ENCODE data around the gene NDFIP1. TPM values are rescaled to one million over a fixed set of nuclear protein-coding genes. Genes with fewer than 3 reads are reported as not detected.

Gene NDFIP1
- total and polyA plus RNA-seq, 2 of the 8 experiments (the other 6 are each of a cell fraction or from before 2014, with no cell fraction given): 8.8 to 27.1 TPM

DNA sequence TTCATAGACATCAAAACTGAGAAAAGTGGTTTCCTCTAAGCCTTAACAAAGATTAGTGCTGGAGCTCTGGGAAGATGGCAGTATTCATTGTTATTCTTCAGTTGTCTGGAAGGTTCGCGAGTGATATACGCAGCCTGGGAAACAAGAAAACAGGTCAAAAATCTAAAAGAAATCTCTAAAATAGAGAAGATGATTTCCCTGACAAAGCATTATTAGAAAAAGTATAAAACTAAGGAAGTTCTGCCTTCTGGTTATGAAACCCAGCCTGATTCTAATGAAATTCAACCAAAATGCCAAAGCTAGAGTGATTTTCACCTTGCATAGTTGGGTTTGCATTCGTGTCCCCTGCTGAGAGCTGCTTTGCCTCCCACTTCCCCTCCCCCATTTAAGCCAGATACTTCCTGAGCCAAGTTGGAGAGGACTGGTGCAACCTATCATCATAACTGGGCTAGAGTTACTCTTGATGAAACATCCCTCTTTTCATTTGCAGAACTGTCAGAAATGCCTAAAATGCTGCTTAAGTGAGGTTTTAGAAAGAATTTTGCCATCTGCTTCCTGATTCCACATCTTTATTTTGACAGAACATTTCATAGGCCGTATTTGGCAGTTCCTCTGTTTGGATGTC is 48.4 kb downstream of the NDFIP1 start:
- no peaks in the 10 kb centered on the region for H3K36me3 ChIP-seq (ENCODE audit: control insufficient read depth in 2 of 4, insufficient read depth in 4 of 4, low read length in 3 of 4)
- peak in 1 of 2 experiments; percentile 33; a peak in 1 of 4 replicates for TF ChIP-seq RAD21 (IDR thresholded peaks at IDR 0.05 in 1 of 2, conservative IDR thresholded peaks at IDR 0.05 in 1 of 2; ENCODE audit: low read depth in 2 of 2, low read length in 2 of 2)
- no peak for TF ChIP-seq CBX8 (IDR thresholded peaks at IDR 0.05; ENCODE audit: borderline replicate concordance, low read depth, low read length)
- TF ChIP-seq POU5F1 (IDR thresholded peaks at IDR 0.05; ENCODE audit: low read depth, low read length): 0 out of 2 replicates have a peak, but pooled peaks have one; percentile 24
- peak; percentile 39; the same call in 1 of the 2 replicates for TF ChIP-seq TEAD4 (IDR thresholded peaks at IDR 0.05; ENCODE audit: low read depth, low read length)
- peak; percentile 80 for TF ChIP-seq ASH2L (IDR thresholded peaks at IDR 0.05; ENCODE audit: low read length)
- TF ChIP-seq EP300 (IDR thresholded peaks at IDR 0.05; ENCODE audit: borderline replicate concordance in 1 of 2, low read depth in 2 of 2, low read length in 2 of 2): 0 out of 3 replicates have a peak, but pooled peaks of 1 of the 2 experiments have one; percentile 49
- TF ChIP-seq PHF8 (conservative IDR thresholded peaks at IDR 0.05; ENCODE audit: low read depth, low read length): no peak
- TF ChIP-seq BCL11A (IDR thresholded peaks at IDR 0.05; ENCODE audit: low read depth in 2 of 2, low read length in 2 of 2): no peak
- peak; percentile 82 for TF ChIP-seq SP1 (IDR thresholded peaks at IDR 0.05; ENCODE audit: low read depth, low read length)
- peak; percentile 15 for TF ChIP-seq NANOG (IDR thresholded peaks at IDR 0.05; ENCODE audit: insufficient read depth, low read depth, low read length, poor library complexity, severe bottlenecking)

More for the DNA sequence above, 48.4 kb downstream of the NDFIP1 start:
- Histone ChIP-seq H2AK5ac (ENCODE audit: low read depth, low read length) (no peak overlapping the region), H3K9me3 (ENCODE audit: insufficient read depth in 2 of 2, low read depth in 1 of 2, low read length in 1 of 2) (no peaks in the 10 kb centered on the region), H3K56ac (replicated peaks; ENCODE audit: insufficient read length, low read depth, low read length) (no peak overlapping the region), H3K23me2 (ENCODE audit: low read depth, low read length) (no peaks in the 10 kb centered on the region), H2BK120ac (replicated peaks; ENCODE audit: low read depth, low read length) (no peak overlapping the region), H2AFZ (ENCODE audit: low read length) (no peak overlapping the region), H3K27ac (ENCODE audit: low read depth, low read length) (no peak overlapping the region), H3K4me1 (replicated peaks in 1 of 4; ENCODE audit: control insufficient read depth in 3 of 4, insufficient read depth in 4 of 4, low read length in 3 of 4) (peaks cover 0 to 17% (median 7%) of the 10 kb centered on the region in 4 experiments; a peak in 4 of 7 replicates), H3K9ac (replicated peaks in 1 of 4; ENCODE audit: extremely low read depth in 1 of 4, low read depth in 3 of 4, low read length in 3 of 4) (no peak overlapping the region), H4K20me1 (replicated peaks in 1 of 2; ENCODE audit: control insufficient read depth in 1 of 2, insufficient read depth in 2 of 2, low read length in 2 of 2) (no peaks in the 10 kb centered on the region), H4K5ac (ENCODE audit: insufficient read length, low read depth, low read length) (peak overlapping the region; percentile 94), H4K91ac (replicated peaks; ENCODE audit: insufficient read length, low read length) (no peak overlapping the region), H2BK5ac (ENCODE audit: low read depth, low read length) (no peak overlapping the region), H3K79me1 (ENCODE audit: low read depth, low read length) (no peaks in the 10 kb centered on the region), H3K4me2 (ENCODE audit: insufficient read depth in 1 of 2, low read depth in 2 of 2, low read length in 2 of 2) (peak overlapping the region; percentile 3 to 52; a peak in 3 of 4 replicates), H2BK15ac (ENCODE audit: low read length) (no peak overlapping the region), H3K79me2 (ENCODE audit: control insufficient read depth in 1 of 2, insufficient read depth in 2 of 2, low read length in 2 of 2) (no peaks in the 10 kb centered on the region), H3K4me3 (ENCODE audit: extremely low read depth in 1 of 4, insufficient read depth in 2 of 4, low read depth in 3 of 4, low read length in 4 of 4) (peak overlapping the region in 2 of 4 experiments; percentile 5 to 26; a peak in 3 of 8 replicates), H3K4ac (replicated peaks; ENCODE audit: insufficient read length, low read depth, low read length) (no peak overlapping the region), H3K27me3 (replicated peaks in 1 of 4; ENCODE audit: control insufficient read depth in 3 of 4, extremely low read depth in 1 of 4, insufficient read depth in 3 of 4, low read length in 3 of 4) (no peaks in the 10 kb centered on the region), H2BK12ac (ENCODE audit: low read depth, low read length) (no peak overlapping the region), H3K18ac (ENCODE audit: extremely low read depth, low read length) (no peak overlapping the region), H2BK20ac (ENCODE audit: low read length) (no peak overlapping the region), H3K14ac (ENCODE audit: insufficient read length) (no peak overlapping the region), H4K8ac (ENCODE audit: extremely low read depth, insufficient read depth, low read length) (no peak overlapping the region), H3K23ac (ENCODE audit: insufficient read length) (no peak overlapping the region)
- FAIRE-seq (peak; percentile 93), DNase-seq (ENCODE audit: low read depth in 1 of 2, low spot score in 2 of 2) (no peak)
- POLR2A ChIA-PET (ENCODE audit: partially characterized antibody): interaction anchor here (0.7 to 1.5 kb wide), 4 partner anchors 50 to 171 kb away, joined by 3 to 4 read pairs (median 3); no protein-coding TSS in a partner anchor
- CTCF ChIA-PET (ENCODE audit: partially characterized antibody): interaction anchor here (0.9 to 4.3 kb wide), 6 partner anchors 9 to 723 kb away, joined by 3 to 14 read pairs (median 3); no protein-coding TSS in a partner anchor
- WGBS, 2 experiments (ENCODE audit: extremely low coverage in 1 of 2, insufficient coverage in 1 of 2, insufficient read length in 1 of 2, insufficient replicate concordance in 2 of 2, low coverage in 1 of 2, low lambda C conversion rate in 2 of 2, missing lambda C conversion rate in 1 of 2): 45% methylated on average over 5 of the region's 5 CpGs; no CpG with 5 or more reads in 1 of the 2 experiments
